IPS-NIHi11 (cell line): ENCODE measurements around the gene ASXL1.
"Not testable (repeated sequence)": the region's sequence is repeated elsewhere in the genome, so short reads cannot be mapped to it uniquely, and the experiment has no call there.

ENCODE experiments used
- DNase-seq: peaks from one replicate; pipeline ENCODE4 v3.0.0; 2012; ENCODE audit warnings: mixed read lengths, low spot score

Gene ASXL1

GRCh38 chr20:32337937-32338661 is 20.0 kb upstream of the ASXL1 start:
- no peak for DNase-seq

GRCh38 chr20:32338665-32339064 is 19.5 kb upstream of the ASXL1 start:
- no peak for DNase-seq

- no peak for DNase-seq
These were observed 19.0 kb upstream of the ASXL1 start for GRCh38 chr20:32339116-32339515.

- DNase-seq: not testable (repeated sequence)
These were observed 17.1 kb upstream of the ASXL1 start for GRCh38 chr20:32341053-32341452.

GRCh38 chr20:32343439-32343838 is 14.7 kb upstream of the ASXL1 start:
- no peak for DNase-seq

GRCh38 chr20:32344835-32345506 is 13.2 kb upstream of the ASXL1 start:
- peak; percentile 63 for DNase-seq

- DNase-seq: no peak
These were observed 9.9 kb upstream of the ASXL1 start for GRCh38 chr20:32348207-32348606.

GRCh38 chr20:32350421-32350820 is 7.7 kb upstream of the ASXL1 start:
- no peak for DNase-seq

GRCh38 chr20:32352121-32352720 is 5.9 kb upstream of the ASXL1 start:
- no peak for DNase-seq

- no peak for DNase-seq
These were observed 4.2 kb upstream of the ASXL1 start for GRCh38 chr20:32353848-32354496.

- no peak for DNase-seq
These were observed 3.3 kb upstream of the ASXL1 start for GRCh38 chr20:32354592-32355416.

GRCh38 chr20:32355417-32355841 is 2.7 kb upstream of the ASXL1 start:
- no peak for DNase-seq

- DNase-seq: not testable (repeated sequence)
These were observed 2.1 kb upstream of the ASXL1 start for GRCh38 chr20:32355907-32356621.

- no peak for DNase-seq
These were observed 1.3 kb upstream of the ASXL1 start for GRCh38 chr20:32356622-32357374.

GRCh38 chr20:32357375-32357868 is 709 bp upstream of the ASXL1 start:
- peak; percentile 9 for DNase-seq

GRCh38 chr20:32358632-32358882 is 426 bp downstream of the ASXL1 start:
- no peak for DNase-seq

GRCh38 chr20:32358883-32359632 is 927 bp downstream of the ASXL1 start:
- DNase-seq: peak; percentile 86

- no peak for DNase-seq
These were observed 1.7 kb downstream of the ASXL1 start for GRCh38 chr20:32359633-32360332.

GRCh38 chr20:32360333-32360634 is 2.2 kb downstream of the ASXL1 start:
- DNase-seq: no peak
